ENCODE data around the gene UBE2R2.
A peak's percentile ranks its signal among the peaks of the same experiment; 100 is the strongest.

The UBE2R2 gene

GRCh38 chr9:33781736-33782135 is 35.2 kb upstream of the UBE2R2 start:
- H3K9ac ChIP-seq (ENCODE audit: low read length), result no peak overlapping the region
- H2AK5ac ChIP-seq (ENCODE audit: low read length, severe bottlenecking), result no peak overlapping the region
- H3K27ac ChIP-seq (ENCODE audit: low read length, poor library complexity, severe bottlenecking), result no peak overlapping the region
- H3K27me3 ChIP-seq (ENCODE audit: control insufficient read depth in 1 of 2, insufficient read depth in 1 of 2, low read length in 2 of 2), result peaks cover 0 to 12% of the 10 kb centered on the region in 2 experiments
- no CpG with 5 or more reads among the region's 1 CpG for WGBS
- H2BK12ac ChIP-seq (ENCODE audit: low read length in 2 of 2), result no peak overlapping the region
- H3K4me2 ChIP-seq (ENCODE audit: low read length, poor library complexity, severe bottlenecking), result no peak overlapping the region
- no peaks in the 10 kb centered on the region for H3K79me1 ChIP-seq (replicated peaks; ENCODE audit: low read length, poor library complexity, severe bottlenecking)
- no peak overlapping the region for H3K4me3 ChIP-seq (ENCODE audit: insufficient read depth in 1 of 2, low read depth in 1 of 2, low read length in 2 of 2)
- no peak overlapping the region for H2BK15ac ChIP-seq (ENCODE audit: low read depth, poor library complexity, severe bottlenecking)
- no peak for DNase-seq
- no peaks in the 10 kb centered on the region for H3K9me3 ChIP-seq (ENCODE audit: control insufficient read depth, low read length)
- no peak overlapping the region for H3K23ac ChIP-seq (ENCODE audit: low read length in 2 of 2)
- no peaks in the 10 kb centered on the region for H3K4me1 ChIP-seq (ENCODE audit: control insufficient read depth, insufficient read depth, low read depth, low read length)
- no peak overlapping the region for H2BK120ac ChIP-seq (ENCODE audit: low read depth, low read length)
- no peak overlapping the region for H3K14ac ChIP-seq (ENCODE audit: low read length in 2 of 2)
- H2BK5ac ChIP-seq (ENCODE audit: low read depth, low read length, poor library complexity, severe bottlenecking), result no peak overlapping the region
- H3K18ac ChIP-seq (ENCODE audit: low read depth in 1 of 2, low read length in 2 of 2), result no peak overlapping the region
- no peak overlapping the region for H3K4ac ChIP-seq (ENCODE audit: low read depth in 1 of 2, low read length in 2 of 2)
- no peaks in the 10 kb centered on the region for H3K36me3 ChIP-seq (ENCODE audit: control insufficient read depth in 1 of 2, insufficient read depth in 2 of 2, low read depth in 1 of 2, low read length in 2 of 2)
- H4K91ac ChIP-seq (ENCODE audit: low read length), result no peak overlapping the region
- H2AFZ ChIP-seq (ENCODE audit: low read depth, low read length), result no peak overlapping the region
- no peak overlapping the region for H4K8ac ChIP-seq (ENCODE audit: low read length)

- Histone ChIP-seq H2BK5ac (ENCODE audit: low read depth, low read length, poor library complexity, severe bottlenecking) (no peak overlapping the region), H2BK12ac (ENCODE audit: low read length in 2 of 2) (no peak overlapping the region), H3K27ac (ENCODE audit: low read length, poor library complexity, severe bottlenecking) (no peak overlapping the region), H3K14ac (ENCODE audit: low read length in 2 of 2) (no peak overlapping the region), H3K4me3 (ENCODE audit: insufficient read depth in 1 of 2, low read depth in 1 of 2, low read length in 2 of 2) (no peak overlapping the region), H2BK120ac (ENCODE audit: low read depth, low read length) (no peak overlapping the region), H3K4me2 (ENCODE audit: low read length, poor library complexity, severe bottlenecking) (no peak overlapping the region), H3K79me1 (replicated peaks; ENCODE audit: low read length, poor library complexity, severe bottlenecking) (no peaks in the 10 kb centered on the region), H3K4me1 (ENCODE audit: control insufficient read depth, insufficient read depth, low read depth, low read length) (no peaks in the 10 kb centered on the region), H2AFZ (ENCODE audit: low read depth, low read length) (no peak overlapping the region), H3K27me3 (ENCODE audit: control insufficient read depth in 1 of 2, insufficient read depth in 1 of 2, low read length in 2 of 2) (peaks cover 0 to 15% of the 10 kb centered on the region in 2 experiments), H3K18ac (ENCODE audit: low read depth in 1 of 2, low read length in 2 of 2) (no peak overlapping the region), H3K9ac (ENCODE audit: low read length) (no peak overlapping the region), H4K8ac (ENCODE audit: low read length) (no peak overlapping the region), H4K91ac (ENCODE audit: low read length) (no peak overlapping the region), H3K23ac (ENCODE audit: low read length in 2 of 2) (no peak overlapping the region), H3K36me3 (ENCODE audit: control insufficient read depth in 1 of 2, insufficient read depth in 2 of 2, low read depth in 1 of 2, low read length in 2 of 2) (no peaks in the 10 kb centered on the region), H2AK5ac (ENCODE audit: low read length, severe bottlenecking) (no peak overlapping the region), H2BK15ac (ENCODE audit: low read depth, poor library complexity, severe bottlenecking) (no peak overlapping the region), H3K4ac (ENCODE audit: low read depth in 1 of 2, low read length in 2 of 2) (no peak overlapping the region), H3K9me3 (ENCODE audit: control insufficient read depth, low read length) (no peaks in the 10 kb centered on the region)
- 48% methylated on average over 4 of the region's 4 CpGs for WGBS
- peak; percentile 61 for DNase-seq
Observed at GRCh38 chr9:33782395-33783152, 34.4 kb upstream of the UBE2R2 start.

- 88% methylated on average over 5 of the region's 5 CpGs for WGBS
Observed at GRCh38 chr9:33785914-33786313, 31.0 kb upstream of the UBE2R2 start.

GRCh38 chr9:33786681-33787080 is 30.3 kb upstream of the UBE2R2 start:
- Histone ChIP-seq H3K9me3 (ENCODE audit: control insufficient read depth, low read length) (no peaks in the 10 kb centered on the region), H3K27me3 (ENCODE audit: control insufficient read depth in 1 of 2, insufficient read depth in 1 of 2, low read length in 2 of 2) (peaks cover 0 to 23% of the 10 kb centered on the region in 2 experiments), H3K9ac (ENCODE audit: low read length) (no peak overlapping the region), H3K79me1 (replicated peaks; ENCODE audit: low read length, poor library complexity, severe bottlenecking) (no peaks in the 10 kb centered on the region), H3K18ac (ENCODE audit: low read depth in 1 of 2, low read length in 2 of 2) (peak overlapping the region in 1 of 2 experiments; percentile 5), H3K4me3 (ENCODE audit: insufficient read depth in 1 of 2, low read depth in 1 of 2, low read length in 2 of 2) (no peak overlapping the region), H2BK120ac (ENCODE audit: low read depth, low read length) (no peak overlapping the region), H2AFZ (ENCODE audit: low read depth, low read length) (no peak overlapping the region), H2AK5ac (ENCODE audit: low read length, severe bottlenecking) (no peak overlapping the region), H3K36me3 (ENCODE audit: control insufficient read depth in 1 of 2, insufficient read depth in 2 of 2, low read depth in 1 of 2, low read length in 2 of 2) (no peaks in the 10 kb centered on the region), H2BK5ac (ENCODE audit: low read depth, low read length, poor library complexity, severe bottlenecking) (no peak overlapping the region), H4K91ac (ENCODE audit: low read length) (no peak overlapping the region), H3K4me1 (ENCODE audit: control insufficient read depth, insufficient read depth, low read depth, low read length) (no peaks in the 10 kb centered on the region), H3K14ac (ENCODE audit: low read length in 2 of 2) (no peak overlapping the region), H2BK12ac (ENCODE audit: low read length in 2 of 2) (no peak overlapping the region), H2BK15ac (ENCODE audit: low read depth, poor library complexity, severe bottlenecking) (no peak overlapping the region), H3K4ac (ENCODE audit: low read depth in 1 of 2, low read length in 2 of 2) (no peak overlapping the region), H3K4me2 (ENCODE audit: low read length, poor library complexity, severe bottlenecking) (no peak overlapping the region), H3K23ac (ENCODE audit: low read length in 2 of 2) (no peak overlapping the region), H4K8ac (ENCODE audit: low read length) (no peak overlapping the region), H3K27ac (ENCODE audit: low read length, poor library complexity, severe bottlenecking) (no peak overlapping the region)
- 78% methylated on average over 2 of the region's 2 CpGs for WGBS
- DNase-seq, result no peak

More at GRCh38 chr9:33785914-33786313, 31.0 kb upstream of the UBE2R2 start:
- H3K4ac ChIP-seq (ENCODE audit: low read depth in 1 of 2, low read length in 2 of 2), result no peak overlapping the region
- H3K18ac ChIP-seq (ENCODE audit: low read depth in 1 of 2, low read length in 2 of 2), result no peak overlapping the region
- no peaks in the 10 kb centered on the region for H3K4me1 ChIP-seq (ENCODE audit: control insufficient read depth, insufficient read depth, low read depth, low read length)
- H2BK5ac ChIP-seq (ENCODE audit: low read depth, low read length, poor library complexity, severe bottlenecking), result no peak overlapping the region
- no peak overlapping the region for H4K8ac ChIP-seq (ENCODE audit: low read length)
- no peaks in the 10 kb centered on the region for H3K36me3 ChIP-seq (ENCODE audit: control insufficient read depth in 1 of 2, insufficient read depth in 2 of 2, low read depth in 1 of 2, low read length in 2 of 2)
- no peaks in the 10 kb centered on the region for H3K9me3 ChIP-seq (ENCODE audit: control insufficient read depth, low read length)
- H3K27me3 ChIP-seq (ENCODE audit: control insufficient read depth in 1 of 2, insufficient read depth in 1 of 2, low read length in 2 of 2), result peaks cover 0 to 23% of the 10 kb centered on the region in 2 experiments
- no peak overlapping the region for H2AFZ ChIP-seq (ENCODE audit: low read depth, low read length)
- no peak overlapping the region for H3K4me3 ChIP-seq (ENCODE audit: insufficient read depth in 1 of 2, low read depth in 1 of 2, low read length in 2 of 2)
- DNase-seq, result peak; percentile 28
- no peak overlapping the region for H4K91ac ChIP-seq (ENCODE audit: low read length)
- H2BK120ac ChIP-seq (ENCODE audit: low read depth, low read length), result no peak overlapping the region
- H2AK5ac ChIP-seq (ENCODE audit: low read length, severe bottlenecking), result no peak overlapping the region
- no peak overlapping the region for H3K4me2 ChIP-seq (ENCODE audit: low read length, poor library complexity, severe bottlenecking)
- H2BK15ac ChIP-seq (ENCODE audit: low read depth, poor library complexity, severe bottlenecking), result no peak overlapping the region
- H3K27ac ChIP-seq (ENCODE audit: low read length, poor library complexity, severe bottlenecking), result no peak overlapping the region
- H3K14ac ChIP-seq (ENCODE audit: low read length in 2 of 2), result no peak overlapping the region
- H3K9ac ChIP-seq (ENCODE audit: low read length), result no peak overlapping the region
- no peak overlapping the region for H2BK12ac ChIP-seq (ENCODE audit: low read length in 2 of 2)
- no peak overlapping the region for H3K23ac ChIP-seq (ENCODE audit: low read length in 2 of 2)
- no peaks in the 10 kb centered on the region for H3K79me1 ChIP-seq (replicated peaks; ENCODE audit: low read length, poor library complexity, severe bottlenecking)
